Panc1 (cell line): ENCODE measurements around the gene FNDC11. TPM values are rescaled to one million over a fixed set of nuclear protein-coding genes. Genes with fewer than 3 reads are reported as not detected.

ENCODE experiments used
- ATAC-seq: fragments of 200-7000 bp; cut with Tn5 transposase; 2 replicates; pipeline ENCODE4 v1.9.1; 2020; ENCODE audit warnings: mild to moderate bottlenecking, moderate library complexity
- BruUV-seq: library from RNA; stranded (reverse); fragments of 400-500 nt; replicated peaks from 2 replicates; lab custom pipeline; 2021; lab: Mats Ljungman, UMichigan
- CTCF ChIA-PET: fragments of 300-600 bp; sonication (Branson Sonifier 250); formaldehyde crosslinking; loops from one replicate; lab custom pipeline; 2022; ENCODE audit warnings: antibody characterized with exemption; lab: Charles Lee
- POLR2A ChIA-PET: fragments of 300-600 bp; sonication (Branson Sonifier 250); formaldehyde crosslinking; loops from one replicate; lab custom pipeline; 2022; ENCODE audit warnings: antibody characterized with exemption; lab: Charles Lee
- DNase-seq: peaks from one replicate; pipeline ENCODE4 v3.0.0-alpha.2; 2010; ENCODE audit warnings: low read depth, low spot score
- H3K27ac ChIP-seq: 2 replicates; pipeline ENCODE4 v1.5.1; 2011; ENCODE audit warnings: mild to moderate bottlenecking, low read length, inconsistent platforms
- H3K27me3 ChIP-seq: fragments of 200-500 bp; sonication (Bioruptor generic); 2 replicates; pipeline ENCODE4 v1.6.0; 2014; ENCODE audit warnings: low read length, inconsistent platforms; ENCODE audit not compliant: control insufficient read depth, insufficient read depth
- H3K36me3 ChIP-seq: fragments of 200-500 bp; sonication (Bioruptor generic); 2 replicates; pipeline ENCODE4 v1.5.1; 2014; ENCODE audit warnings: inconsistent platforms, mild to moderate bottlenecking, low read length, moderate library complexity; ENCODE audit not compliant: control insufficient read depth, insufficient read depth
- H3K4me1 ChIP-seq: 2 replicates; pipeline ENCODE4 v1.5.1; 2011; ENCODE audit warnings: inconsistent platforms, mild to moderate bottlenecking, low read length, moderate library complexity; ENCODE audit not compliant: control insufficient read depth, insufficient read depth
- H3K4me3 ChIP-seq, 2 experiments: 2 replicates each; pipeline ENCODE4 v1.5.1; 2011 to 2012; ENCODE audit warnings: low read depth in 2 of 2, low read length in 2 of 2, mild to moderate bottlenecking in 2 of 2, inconsistent platforms in 1 of 2, moderate library complexity in 1 of 2
- H3K9me3 ChIP-seq: fragments of 200-500 bp; sonication (Bioruptor generic); 2 replicates; pipeline ENCODE4 v1.5.1; 2014; ENCODE audit warnings: low read depth, mild to moderate bottlenecking, inconsistent platforms, low read length, moderate library complexity; ENCODE audit not compliant: control insufficient read depth, insufficient read depth
- POLR2AphosphoS5 ChIP-seq: IDR thresholded peaks from 2 replicates; pipeline ENCODE4 v1.6.1; 2012; ENCODE audit warnings: mild to moderate bottlenecking, low read depth, low read length, moderate library complexity
- SIN3A ChIP-seq: IDR thresholded peaks from 2 replicates; pipeline ENCODE4 v1.6.1; 2012; ENCODE audit warnings: low read depth, mild to moderate bottlenecking, low read length, moderate library complexity, borderline replicate concordance; ENCODE audit not compliant: insufficient read depth
- TCF7L2 ChIP-seq: IDR thresholded peaks from 2 replicates; pipeline ENCODE4 v1.6.1; 2011; ENCODE audit warnings: mild to moderate bottlenecking, low read depth, low read length, inconsistent platforms
- in situ Hi-C: cut with HindIII; loops from 2 replicates; pipeline ENCODE4 v1.10.0; 2016; ENCODE audit warnings: low sequenced_read_pairs, low pct_unique_long_range_greater_than_20kb
- intact Hi-C: fragments of 100-400 bp; cut with micrococcal nuclease; formaldehyde crosslinking; loops from one replicate; pipeline ENCODE4 v1.10.0; 2022; ENCODE audit not compliant: unreplicated experiment
- total RNA-seq: library from RNA; stranded (reverse); gene quantifications from one replicate; pipeline ENCODE4 v1.2.1, GENCODE V29; 2021; ENCODE audit not compliant: unreplicated experiment
- TF ChIP-seq, protein P1 (sequence below): fragments of 450-650 bp; IDR thresholded peaks from 2 replicates; pipeline ENCODE4 v1.5.1; 2017; ENCODE audit warnings: mild to moderate bottlenecking
- TF ChIP-seq, protein P2 (sequence below), 2 experiments: IDR thresholded peaks; 2 replicates each; pipeline ENCODE4 v1.6.1; 2011 to 2012; ENCODE audit warnings: low read depth in 2 of 2, control low read depth in 1 of 2, low read length in 1 of 2, mild to moderate bottlenecking in 1 of 2, moderate library complexity in 1 of 2; ENCODE audit not compliant: insufficient read depth in 1 of 2

The FNDC11 gene
- total RNA-seq, 1 experiment from 2014 or later = 1.3 TPM

DNA sequence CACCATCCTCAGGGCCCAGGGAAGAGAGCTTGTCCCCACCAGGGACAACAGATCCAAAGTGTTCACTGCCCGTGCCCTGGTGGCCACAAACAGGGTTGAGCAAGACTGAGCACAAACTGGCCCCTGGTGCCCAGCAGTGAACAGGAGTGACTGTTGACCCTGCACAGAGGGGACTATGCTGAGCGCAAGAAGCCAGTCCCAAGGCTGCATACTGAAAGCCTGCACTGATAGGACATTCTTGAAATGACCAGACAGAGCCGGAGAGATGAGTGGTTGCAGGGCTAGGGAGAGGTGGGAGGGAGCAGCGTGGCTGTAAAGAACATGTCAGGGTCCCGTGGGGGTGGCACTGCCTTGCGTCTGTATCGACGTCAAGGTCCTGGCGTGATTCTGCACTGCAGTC lies 2.9 kb upstream of the FNDC11 start:
- TF ChIP-seq TCF7L2 = no peak
- TF ChIP-seq, protein P1, sequence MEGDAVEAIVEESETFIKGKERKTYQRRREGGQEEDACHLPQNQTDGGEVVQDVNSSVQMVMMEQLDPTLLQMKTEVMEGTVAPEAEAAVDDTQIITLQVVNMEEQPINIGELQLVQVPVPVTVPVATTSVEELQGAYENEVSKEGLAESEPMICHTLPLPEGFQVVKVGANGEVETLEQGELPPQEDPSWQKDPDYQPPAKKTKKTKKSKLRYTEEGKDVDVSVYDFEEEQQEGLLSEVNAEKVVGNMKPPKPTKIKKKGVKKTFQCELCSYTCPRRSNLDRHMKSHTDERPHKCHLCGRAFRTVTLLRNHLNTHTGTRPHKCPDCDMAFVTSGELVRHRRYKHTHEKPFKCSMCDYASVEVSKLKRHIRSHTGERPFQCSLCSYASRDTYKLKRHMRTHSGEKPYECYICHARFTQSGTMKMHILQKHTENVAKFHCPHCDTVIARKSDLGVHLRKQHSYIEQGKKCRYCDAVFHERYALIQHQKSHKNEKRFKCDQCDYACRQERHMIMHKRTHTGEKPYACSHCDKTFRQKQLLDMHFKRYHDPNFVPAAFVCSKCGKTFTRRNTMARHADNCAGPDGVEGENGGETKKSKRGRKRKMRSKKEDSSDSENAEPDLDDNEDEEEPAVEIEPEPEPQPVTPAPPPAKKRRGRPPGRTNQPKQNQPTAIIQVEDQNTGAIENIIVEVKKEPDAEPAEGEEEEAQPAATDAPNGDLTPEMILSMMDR = no peak
- TF ChIP-seq, protein P2, sequence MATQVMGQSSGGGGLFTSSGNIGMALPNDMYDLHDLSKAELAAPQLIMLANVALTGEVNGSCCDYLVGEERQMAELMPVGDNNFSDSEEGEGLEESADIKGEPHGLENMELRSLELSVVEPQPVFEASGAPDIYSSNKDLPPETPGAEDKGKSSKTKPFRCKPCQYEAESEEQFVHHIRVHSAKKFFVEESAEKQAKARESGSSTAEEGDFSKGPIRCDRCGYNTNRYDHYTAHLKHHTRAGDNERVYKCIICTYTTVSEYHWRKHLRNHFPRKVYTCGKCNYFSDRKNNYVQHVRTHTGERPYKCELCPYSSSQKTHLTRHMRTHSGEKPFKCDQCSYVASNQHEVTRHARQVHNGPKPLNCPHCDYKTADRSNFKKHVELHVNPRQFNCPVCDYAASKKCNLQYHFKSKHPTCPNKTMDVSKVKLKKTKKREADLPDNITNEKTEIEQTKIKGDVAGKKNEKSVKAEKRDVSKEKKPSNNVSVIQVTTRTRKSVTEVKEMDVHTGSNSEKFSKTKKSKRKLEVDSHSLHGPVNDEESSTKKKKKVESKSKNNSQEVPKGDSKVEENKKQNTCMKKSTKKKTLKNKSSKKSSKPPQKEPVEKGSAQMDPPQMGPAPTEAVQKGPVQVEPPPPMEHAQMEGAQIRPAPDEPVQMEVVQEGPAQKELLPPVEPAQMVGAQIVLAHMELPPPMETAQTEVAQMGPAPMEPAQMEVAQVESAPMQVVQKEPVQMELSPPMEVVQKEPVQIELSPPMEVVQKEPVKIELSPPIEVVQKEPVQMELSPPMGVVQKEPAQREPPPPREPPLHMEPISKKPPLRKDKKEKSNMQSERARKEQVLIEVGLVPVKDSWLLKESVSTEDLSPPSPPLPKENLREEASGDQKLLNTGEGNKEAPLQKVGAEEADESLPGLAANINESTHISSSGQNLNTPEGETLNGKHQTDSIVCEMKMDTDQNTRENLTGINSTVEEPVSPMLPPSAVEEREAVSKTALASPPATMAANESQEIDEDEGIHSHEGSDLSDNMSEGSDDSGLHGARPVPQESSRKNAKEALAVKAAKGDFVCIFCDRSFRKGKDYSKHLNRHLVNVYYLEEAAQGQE (IDR thresholded peaks at IDR 0.05; ENCODE audit: insufficient read depth in 1 of 2, low read depth in 2 of 2, low read length in 1 of 2) = no peak
- TF ChIP-seq SIN3A = no peak
- TF ChIP-seq POLR2AphosphoS5 = no peak
- CTCF ChIA-PET = no interaction called here
- DNase-seq (no peak), ATAC-seq (no peak)
- intact Hi-C loops = no loop called here
- no peaks in the 10 kb centered on the region for H3K9me3 ChIP-seq
- POLR2A ChIA-PET = no interaction called here
- no peaks in the 10 kb centered on the region for H3K36me3 ChIP-seq
- no peak overlapping the region for H3K4me3 ChIP-seq
- in situ Hi-C loops = no loop called here
- H3K27me3 ChIP-seq = no peaks in the 10 kb centered on the region
- peaks cover 14% of the 10 kb centered on the region for H3K4me1 ChIP-seq
- BruUV-seq = no TSS peak
- H3K27ac ChIP-seq = no peak overlapping the region

DNA sequence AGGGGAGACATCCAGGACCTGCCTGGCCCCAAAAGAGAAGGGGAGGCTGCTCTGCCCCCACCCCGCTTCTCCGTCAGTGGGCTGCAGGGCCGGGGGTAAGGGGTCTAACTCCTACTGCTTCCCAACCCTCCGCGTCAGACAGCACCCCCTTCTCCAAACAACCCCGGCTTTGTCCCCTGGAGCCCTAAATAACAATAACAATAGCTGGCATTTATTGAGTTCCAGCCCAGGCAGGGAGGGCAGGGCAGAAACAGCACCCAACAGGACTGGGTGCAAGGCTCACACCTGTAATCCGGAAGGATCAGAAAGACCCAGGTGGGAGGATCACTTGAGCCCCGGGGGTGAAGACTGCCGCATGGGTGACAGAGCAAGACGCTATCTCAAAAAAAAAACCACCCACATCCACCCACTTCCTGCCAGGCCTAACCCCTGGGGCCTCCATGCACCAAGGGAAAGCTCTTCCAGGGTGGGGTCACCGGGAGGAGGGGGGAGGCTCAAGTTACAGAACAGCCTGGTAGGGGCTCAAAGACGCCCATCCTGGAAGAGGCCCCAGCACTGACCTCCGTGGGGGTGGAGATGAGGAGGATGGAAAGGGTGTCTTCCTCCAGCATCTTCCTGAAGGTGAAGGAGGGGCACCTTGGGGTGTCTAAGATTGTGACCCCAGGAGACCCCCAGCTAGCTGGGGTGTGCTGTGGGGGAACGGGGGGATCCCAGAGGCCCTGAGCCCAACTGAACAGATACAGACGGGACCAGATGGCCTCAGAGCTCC lies 1.3 kb upstream of the FNDC11 start:
- ATAC-seq (no peak), DNase-seq (no peak)
- in situ Hi-C loops = no loop called here
- TF ChIP-seq, protein P2 (IDR thresholded peaks at IDR 0.05; ENCODE audit: insufficient read depth in 1 of 2, low read depth in 2 of 2, low read length in 1 of 2) = no peak
- TF ChIP-seq, protein P1 = no peak
- no peak for TF ChIP-seq POLR2AphosphoS5
- no peak for TF ChIP-seq TCF7L2
- no peak for TF ChIP-seq SIN3A
- Histone ChIP-seq H3K27me3 (no peaks in the 10 kb centered on the region), H3K27ac (no peak overlapping the region), H3K9me3 (no peaks in the 10 kb centered on the region), H3K4me1 (peaks cover 14% of the 10 kb centered on the region), H3K36me3 (no peaks in the 10 kb centered on the region), H3K4me3 (peak overlapping the region in 1 of 2 experiments; percentile 20; a peak in 1 of 4 replicates)
- BruUV-seq = no TSS peak
- POLR2A ChIA-PET = interaction anchor here (0.6 kb wide), 1 partner anchor 14 kb away, joined by 9 read pairs; no protein-coding TSS in a partner anchor
- intact Hi-C loops = no loop called here
- CTCF ChIA-PET = no interaction called here
